GM19035 (cell line): Measurements from ENCODE around the gene HOPX.
"Not testable (repeated sequence)": the region's sequence is repeated elsewhere in the genome, so short reads cannot be mapped to it uniquely, and the experiment has no call there.

ENCODE experiments used
- ATAC-seq: cut with Tn5 transposase; IDR thresholded peaks from one replicate; pipeline ENCODE4 v1.9.1; 2021; ENCODE audit not compliant: unreplicated experiment

HOPX gene

GRCh38 chr4:56630876-56631666 is 50.0 kb downstream of the HOPX start:
- no peak for ATAC-seq

GRCh38 chr4:56628592-56628991 is 52.5 kb downstream of the HOPX start:
- ATAC-seq, result no peak

GRCh38 chr4:56627985-56628384 is 53.1 kb downstream of the HOPX start:
- ATAC-seq, result no peak

GRCh38 chr4:56627375-56627774 is 53.7 kb downstream of the HOPX start:
- ATAC-seq, result no peak

GRCh38 chr4:56626963-56627362 is 54.1 kb downstream of the HOPX start:
- ATAC-seq, result no peak

DNA sequence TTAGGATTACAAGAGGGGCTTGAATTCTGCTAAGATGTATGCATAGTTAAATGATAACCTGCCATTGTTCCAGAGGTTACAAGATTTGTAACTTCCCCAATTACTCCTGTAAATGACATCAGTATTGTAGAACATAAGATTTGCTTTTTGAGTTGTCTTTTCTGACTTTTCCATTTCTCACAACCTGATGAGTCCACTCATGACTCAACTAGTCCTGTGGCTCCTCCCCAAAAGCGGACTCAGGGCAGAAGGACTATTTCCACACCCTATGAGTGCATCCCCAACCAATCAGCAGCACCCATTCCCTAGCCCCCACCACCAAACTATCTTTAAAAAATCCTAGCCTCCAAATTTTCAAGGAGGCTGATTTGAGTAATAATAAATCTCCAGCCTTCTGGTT is 54.7 kb downstream of the HOPX start:
- no peak for ATAC-seq

DNA sequence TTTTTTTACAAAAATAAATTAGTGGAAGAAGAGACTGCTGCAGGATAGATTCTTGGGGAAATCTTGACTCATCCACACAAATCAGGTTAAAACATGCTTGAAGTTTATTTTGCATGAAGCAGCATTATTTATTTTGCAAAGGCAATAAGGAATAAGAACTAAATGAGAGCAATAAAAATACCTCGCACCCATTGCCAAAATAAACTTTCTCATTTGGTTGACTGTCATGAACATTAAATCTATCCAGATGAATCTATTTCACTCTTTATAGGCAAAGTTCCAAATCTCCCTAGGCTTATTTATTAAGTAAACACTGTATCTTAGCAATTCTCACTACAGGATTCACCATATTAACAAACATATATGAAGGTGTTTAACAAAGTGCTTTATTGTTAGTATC is 58.9 kb downstream of the HOPX start:
- ATAC-seq, result no peak

- ATAC-seq, result no peak
These were observed 61.3 kb downstream of the HOPX start for GRCh38 chr4:56619816-56620215.

DNA sequence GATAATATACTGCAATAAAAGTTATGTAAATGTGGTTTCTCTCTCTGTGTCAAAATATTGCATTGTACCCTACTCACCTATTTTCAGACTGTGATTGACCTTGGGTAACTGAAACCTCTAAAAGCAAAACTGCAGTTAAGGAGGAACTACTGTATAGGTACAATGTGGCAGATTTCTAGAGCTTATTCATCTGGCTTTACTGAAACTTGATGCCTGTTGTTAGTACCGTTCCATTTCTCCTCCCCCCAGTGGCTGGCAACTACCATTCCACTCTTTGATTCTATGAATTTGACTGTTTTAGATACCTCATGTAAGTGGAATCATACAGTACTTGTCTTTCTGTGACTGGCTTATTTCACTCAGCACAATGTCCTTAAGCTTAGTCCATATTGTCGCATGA is 61.9 kb downstream of the HOPX start:
- peak; percentile 77 for ATAC-seq

DNA sequence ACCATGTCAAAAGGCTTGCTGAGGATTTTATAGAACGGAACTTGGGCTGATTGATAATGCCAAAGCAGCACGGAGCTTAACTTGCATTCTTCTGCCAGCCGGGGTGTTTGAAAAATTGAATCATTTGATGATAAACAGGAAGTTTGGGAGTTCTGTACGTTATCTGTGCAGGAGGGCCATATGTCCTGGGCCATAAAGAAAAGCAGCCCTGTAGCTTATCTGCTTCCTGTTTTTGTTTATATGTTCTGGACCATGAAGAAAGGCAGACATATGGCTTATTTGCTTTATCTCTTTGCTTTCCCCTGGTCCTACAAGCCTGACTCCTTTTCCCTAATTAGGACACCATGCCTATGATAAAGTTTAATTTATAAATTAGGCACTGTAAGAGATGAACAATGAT is 62.4 kb downstream of the HOPX start:
- ATAC-seq, result no peak

DNA sequence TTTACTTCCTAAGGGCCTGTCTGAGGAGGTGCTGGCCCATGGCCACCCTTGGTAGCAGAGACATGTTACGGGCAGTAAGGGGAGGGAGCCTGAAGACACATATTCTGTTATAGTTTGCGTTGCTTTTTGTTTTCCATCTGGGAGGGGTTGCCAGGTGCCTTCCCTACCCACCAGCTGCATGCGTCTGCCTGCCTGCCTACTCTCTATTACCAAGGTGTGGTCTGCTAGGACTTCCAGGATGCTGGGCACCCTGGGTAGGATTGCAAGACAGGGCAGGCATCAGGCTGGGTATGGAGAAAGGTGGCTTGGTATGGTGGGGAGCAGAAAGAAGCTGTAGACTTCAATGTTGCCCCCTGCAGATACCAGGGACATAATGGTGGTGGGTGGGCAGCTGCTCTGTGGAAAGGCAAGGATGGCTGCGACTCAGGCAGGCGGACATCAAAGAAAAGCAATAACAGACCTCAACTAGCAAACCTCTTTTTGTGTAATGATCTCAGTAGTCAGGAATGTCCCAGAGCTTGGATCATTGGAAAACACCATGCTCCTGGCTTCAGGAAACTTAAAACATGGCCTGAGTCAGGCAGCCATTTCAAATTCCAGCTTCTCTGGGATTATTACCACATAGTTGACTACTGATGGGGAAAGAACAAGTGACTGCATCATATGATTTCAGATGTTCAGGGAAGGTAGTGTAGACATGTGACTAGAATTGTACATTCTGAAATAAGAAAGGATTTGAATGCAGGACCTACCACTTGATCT is 67.8 kb downstream of the HOPX start:
- ATAC-seq, result no peak

DNA sequence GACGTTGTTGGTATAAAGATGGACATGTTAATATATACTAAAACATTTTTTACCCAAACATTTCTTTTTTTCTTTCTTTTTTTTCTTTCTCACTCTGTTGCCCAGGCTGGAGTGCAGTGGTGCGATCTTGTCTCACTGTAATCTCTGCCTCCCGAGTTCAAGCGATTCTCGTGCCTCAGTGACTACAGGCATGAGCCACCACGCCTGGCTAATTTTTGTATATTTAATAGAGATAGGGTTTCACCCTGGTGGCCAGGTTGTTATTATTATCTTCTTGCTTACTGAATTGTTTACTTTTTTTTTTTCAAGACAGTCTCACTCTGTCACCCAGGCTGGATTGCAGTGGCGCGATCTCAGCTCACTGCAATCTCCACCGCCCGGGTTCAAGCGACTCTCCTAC is 68.8 kb downstream of the HOPX start:
- no peak for ATAC-seq

DNA sequence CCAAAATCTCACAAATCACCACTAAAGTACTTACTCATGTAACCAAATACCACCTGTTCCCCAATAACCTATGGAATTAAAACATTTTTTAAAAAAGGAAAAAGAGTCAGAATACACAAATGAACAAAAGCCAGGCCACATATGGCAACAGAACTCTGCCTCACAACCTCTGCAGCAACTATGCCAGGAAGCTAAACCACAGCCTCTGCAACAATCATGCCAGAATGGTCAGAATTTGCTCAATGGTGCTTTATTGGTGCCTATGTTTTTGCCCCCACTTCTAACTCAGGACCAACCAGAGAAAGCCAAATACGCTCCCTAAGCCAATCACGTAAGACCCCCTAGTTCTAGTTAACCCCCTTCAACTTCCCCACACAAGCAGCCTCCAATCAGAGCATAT is 69.6 kb downstream of the HOPX start:
- no peak for ATAC-seq

- ATAC-seq, result not testable (repeated sequence)
These were observed 70.9 kb downstream of the HOPX start for GRCh38 chr4:56610170-56610569.

DNA sequence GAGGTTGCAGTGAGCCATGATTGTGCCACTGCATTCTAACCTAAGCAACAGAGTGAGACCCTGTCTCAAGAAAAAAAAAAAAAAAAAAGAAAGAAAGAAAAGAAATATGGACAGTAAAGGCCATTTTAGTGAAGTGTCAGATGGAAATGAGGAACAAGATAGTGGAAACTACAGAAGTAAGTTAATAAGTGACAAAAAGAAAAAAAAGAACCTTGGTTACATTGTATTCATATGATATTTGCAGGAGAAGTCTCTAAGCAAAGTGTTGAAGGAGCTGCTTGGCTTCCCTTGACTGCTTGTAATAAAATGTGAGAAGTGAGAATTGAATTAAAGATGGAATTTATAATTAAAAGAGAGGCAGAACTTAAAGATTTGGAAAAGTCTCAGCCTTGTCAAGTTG is 73.2 kb downstream of the HOPX start:
- ATAC-seq, result no peak

GRCh38 chr4:56606385-56606784 is 74.7 kb downstream of the HOPX start:
- no peak for ATAC-seq

GRCh38 chr4:56605464-56605863 is 75.6 kb downstream of the HOPX start:
- ATAC-seq, result not testable (repeated sequence)

GRCh38 chr4:56603297-56603696 is 77.8 kb downstream of the HOPX start:
- no peak for ATAC-seq
